HG03460 (cell line): ENCODE measurements around the gene SFSWAP.
A peak's percentile ranks its signal among the peaks of the same experiment; 100 is the strongest.
"Not testable (repeated sequence)": the region's sequence is repeated elsewhere in the genome, so short reads cannot be mapped to it uniquely, and the experiment has no call there.

ENCODE experiments used
- ATAC-seq: cut with Tn5 transposase; IDR thresholded peaks from one replicate; pipeline ENCODE4 v1.9.1; 2021; ENCODE audit not compliant: unreplicated experiment

Gene SFSWAP

GRCh38 chr12:131679186-131679585 is 31.7 kb upstream of the SFSWAP start:
- not testable (repeated sequence) for ATAC-seq

DNA sequence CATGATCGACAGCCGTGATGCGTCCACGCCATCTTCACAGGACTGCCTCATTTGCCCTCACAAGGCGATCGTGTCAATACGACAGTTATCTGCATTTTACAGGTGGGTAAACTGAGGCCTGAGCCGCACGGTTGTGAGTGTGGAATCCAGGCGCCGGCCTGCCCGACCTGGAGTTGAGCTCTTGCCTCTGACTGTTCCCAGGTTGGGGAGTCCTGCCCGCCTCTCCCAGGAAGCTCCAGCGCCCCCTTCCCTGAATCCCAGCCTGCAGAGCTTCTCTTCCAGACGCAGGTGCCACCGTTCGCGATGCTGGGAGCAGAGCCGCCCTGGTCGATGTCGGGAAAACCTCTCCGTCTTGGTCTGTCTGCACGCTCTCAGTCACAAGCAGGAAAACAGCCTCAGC is 31.1 kb upstream of the SFSWAP start:
- ATAC-seq: not testable (repeated sequence)

DNA sequence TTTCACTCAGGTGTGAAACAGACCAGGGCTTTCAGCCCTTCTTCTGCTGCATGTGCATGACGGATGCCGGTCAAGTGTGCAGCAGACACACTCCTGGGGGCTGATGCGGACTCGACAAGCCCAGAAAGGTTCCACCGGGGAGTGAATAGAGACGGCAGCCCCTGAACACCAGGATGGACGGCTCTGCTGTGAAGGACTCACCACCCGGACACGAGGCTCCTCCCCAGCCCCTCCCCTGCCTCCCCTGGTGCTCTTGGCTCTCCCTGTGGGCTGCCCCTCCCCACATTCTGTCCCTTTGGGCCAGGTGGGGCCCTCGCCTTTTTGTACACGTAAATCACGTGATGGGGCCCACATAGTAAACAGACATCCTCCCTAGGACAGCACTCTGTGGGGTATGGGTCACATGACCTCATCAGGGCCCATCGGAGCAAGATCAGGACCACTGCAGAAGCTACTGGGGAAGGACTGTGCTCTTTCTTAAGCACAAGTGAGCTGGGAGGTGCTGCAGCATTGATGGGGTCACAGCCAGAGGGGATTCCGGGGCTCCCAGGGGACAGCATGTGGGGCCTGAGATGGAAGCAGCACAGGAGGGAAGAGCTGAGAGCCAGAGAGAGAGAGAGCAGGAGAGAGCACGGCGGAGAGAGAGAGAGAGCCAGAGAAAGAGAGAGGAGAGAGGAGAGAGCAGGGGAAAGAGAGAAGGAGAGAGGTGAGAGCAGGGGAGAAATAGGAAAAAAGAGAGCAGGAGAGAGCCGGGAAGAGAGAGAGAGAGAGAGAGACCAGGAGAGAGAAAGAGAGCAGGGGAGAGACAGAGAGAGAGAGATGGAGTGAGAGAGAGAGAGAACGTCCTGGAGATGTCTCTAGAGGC is 30.3 kb upstream of the SFSWAP start:
- ATAC-seq: not testable (repeated sequence)

DNA sequence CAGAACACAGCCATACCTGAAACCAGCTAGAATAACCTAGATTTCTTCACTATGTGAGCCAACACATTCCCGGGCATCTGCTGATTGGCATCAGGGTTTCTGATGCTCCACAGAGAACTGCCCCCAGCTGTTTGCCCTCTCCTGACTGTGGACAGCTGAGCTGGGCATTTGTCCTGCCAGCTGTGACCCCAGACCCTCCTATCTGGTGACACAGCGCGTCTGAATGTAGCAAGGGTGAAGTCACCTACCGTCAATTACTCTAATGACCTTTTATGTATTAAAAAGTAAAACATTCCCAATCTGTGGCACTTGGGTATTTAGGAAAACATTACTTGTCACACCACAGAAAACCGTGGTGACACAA is 29.7 kb upstream of the SFSWAP start:
- ATAC-seq: no peak

DNA sequence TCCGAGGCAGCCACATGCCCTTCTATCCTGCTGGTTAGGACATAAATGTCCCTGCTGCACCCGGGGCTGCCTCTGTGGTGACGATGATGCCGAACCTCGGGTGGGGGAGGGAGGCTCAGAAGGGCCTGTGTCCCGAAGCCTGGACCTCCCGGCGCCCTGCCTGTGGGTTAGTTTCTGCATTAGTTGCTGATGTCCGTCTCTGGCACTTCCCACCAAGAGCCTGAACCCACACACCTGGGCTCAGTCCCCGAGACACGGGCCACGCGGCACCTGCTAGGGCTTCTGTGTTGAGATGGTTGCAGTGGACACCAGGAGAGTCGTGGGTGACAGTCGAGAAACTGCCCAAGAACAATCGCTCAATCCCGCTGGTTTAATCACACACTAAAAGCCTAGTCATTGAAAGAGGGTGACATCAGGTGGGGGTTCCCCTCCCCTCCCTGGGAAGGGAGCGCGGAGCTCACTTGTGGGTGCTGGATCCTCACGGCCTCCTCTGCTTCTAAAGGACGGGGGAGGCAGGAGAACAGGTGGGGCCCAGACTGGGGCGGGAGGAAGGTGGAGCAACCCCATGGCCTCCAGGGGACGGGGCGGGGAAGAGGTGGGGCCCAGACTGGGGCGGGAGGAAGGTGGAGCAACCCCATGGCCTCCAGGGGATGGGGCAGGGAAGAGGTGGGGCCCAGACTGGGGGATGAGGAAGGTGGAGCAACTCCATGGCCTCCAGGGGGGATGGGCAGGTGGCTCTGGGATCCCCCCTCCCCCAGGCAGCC is 29.0 kb upstream of the SFSWAP start:
- ATAC-seq: peak; percentile 99

DNA sequence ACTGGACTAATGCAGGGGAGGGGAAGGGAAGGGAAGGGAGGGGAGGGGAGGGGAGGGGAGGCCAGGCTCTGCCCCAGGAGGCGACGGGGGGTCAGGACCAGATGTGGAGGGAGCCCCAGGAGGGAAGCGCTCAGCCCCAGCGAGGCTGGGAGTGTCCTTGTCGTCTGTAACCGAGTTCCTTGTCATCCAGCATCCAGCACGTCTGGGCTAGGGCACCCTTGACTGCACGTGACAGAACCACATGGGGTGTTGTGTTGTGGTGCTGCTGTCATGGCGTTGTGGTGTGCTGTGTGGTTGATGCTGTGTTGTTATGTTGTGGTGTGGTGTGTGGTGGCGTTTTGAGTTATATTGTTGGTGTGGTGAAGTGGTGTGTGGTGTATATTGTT is 28.4 kb upstream of the SFSWAP start:
- ATAC-seq: no peak

GRCh38 chr12:131683266-131684014 is 27.4 kb upstream of the SFSWAP start:
- ATAC-seq: no peak

DNA sequence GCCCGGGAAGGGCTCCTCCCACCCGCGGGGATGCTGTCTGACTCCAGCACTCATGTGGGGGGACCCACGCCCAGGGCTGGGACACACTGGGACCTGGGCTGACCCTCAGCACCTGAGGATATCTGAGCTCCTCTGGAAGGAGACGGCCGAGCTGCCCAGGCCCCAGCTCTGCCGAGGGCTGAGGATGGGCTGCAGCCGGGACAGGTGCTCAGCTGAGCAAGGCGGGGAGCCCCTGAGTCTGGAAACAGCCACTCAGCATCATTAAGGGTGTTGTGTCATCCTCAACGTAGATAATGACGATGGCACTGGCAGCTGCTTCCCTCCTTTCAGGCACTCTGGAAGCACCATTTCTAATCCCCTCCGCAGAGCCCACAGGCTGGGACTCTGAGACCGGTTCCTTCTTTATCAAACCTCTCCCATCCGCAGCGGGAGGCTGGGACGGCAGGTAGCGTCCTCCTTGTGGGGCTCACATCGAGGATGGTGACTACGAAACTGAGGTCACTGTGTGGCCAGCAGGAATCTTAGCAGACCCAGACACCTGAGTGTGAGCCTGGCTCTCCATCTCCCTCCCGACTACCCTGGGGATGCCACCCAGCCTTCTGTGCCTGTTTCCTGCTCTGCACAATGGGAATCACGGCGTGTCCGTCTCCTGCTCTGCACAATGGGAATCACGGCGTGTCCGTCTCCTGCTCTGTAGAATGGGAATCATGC is 26.7 kb upstream of the SFSWAP start:
- ATAC-seq: no peak

DNA sequence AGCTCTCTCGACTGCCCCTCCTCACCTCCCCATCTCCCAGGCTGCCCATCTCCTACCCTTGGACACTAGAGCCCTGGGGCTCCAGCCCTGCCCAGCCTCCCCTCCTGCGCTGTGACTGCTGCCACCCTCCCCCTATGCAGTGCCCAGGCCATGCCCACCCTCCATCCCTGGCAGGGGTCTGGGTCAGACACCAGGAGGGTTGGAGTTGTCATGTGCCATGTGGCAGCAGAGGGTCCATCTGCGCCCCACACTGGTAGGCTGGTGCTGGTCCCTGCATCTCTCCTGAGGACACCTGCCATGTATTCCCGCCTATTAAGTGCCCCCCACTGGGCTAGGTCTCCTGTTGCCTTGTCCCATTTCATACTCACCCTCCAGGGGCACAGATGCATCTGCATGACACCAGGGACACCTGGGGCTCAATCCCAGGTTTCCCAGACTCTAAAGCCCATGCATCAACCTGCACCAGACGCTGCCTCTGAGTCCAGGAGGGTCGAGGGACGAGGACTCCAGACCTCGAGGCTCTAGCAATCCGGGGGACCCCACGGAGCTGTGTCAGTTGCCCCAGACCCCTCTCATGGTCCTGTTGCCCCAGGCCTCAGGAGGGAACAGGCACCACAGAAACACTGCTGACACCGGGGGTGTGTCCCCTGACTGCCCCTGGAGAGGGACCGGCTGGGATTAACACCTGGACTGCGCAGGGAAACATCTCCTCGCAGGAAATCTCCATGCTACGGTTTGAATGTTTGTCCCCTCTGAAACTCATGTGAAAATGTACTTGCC is 23.4 kb upstream of the SFSWAP start:
- ATAC-seq: no peak

GRCh38 chr12:131688131-131688844 is 22.6 kb upstream of the SFSWAP start:
- no peak for ATAC-seq

DNA sequence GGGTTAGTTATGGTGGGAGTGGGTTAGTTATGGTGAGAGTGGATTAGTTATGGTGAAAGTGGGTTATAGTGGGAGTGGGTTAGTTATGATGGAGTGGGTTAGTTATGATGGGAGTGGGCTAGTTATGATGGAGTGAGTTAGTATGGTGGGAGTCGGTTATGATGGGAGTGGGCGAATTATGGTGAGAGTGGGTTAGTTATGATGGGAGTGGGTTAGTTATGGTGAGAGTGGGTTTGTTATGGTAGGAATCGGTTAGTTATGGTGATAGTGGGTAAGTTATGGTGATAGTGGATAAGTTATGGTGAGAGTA is 22.1 kb upstream of the SFSWAP start:
- ATAC-seq: no peak

DNA sequence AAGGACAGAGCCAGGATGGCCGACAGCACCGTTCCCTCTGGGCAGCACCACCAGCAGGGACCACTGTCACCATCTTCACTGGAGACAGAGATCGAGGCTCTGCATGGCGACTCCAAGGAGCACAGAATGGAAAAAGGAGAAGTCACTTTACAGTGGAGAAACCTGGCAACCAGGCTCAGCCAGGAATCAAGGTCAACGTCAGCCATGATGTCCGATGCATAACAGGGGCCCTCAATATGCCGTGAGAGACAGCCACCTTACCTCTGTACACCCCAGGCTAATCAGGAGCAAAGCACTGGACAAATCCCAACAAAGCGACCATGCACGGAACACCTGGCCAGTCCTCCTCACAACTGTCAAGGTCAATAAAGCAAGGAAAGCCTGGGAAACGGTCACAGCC is 20.6 kb upstream of the SFSWAP start:
- no peak for ATAC-seq

DNA sequence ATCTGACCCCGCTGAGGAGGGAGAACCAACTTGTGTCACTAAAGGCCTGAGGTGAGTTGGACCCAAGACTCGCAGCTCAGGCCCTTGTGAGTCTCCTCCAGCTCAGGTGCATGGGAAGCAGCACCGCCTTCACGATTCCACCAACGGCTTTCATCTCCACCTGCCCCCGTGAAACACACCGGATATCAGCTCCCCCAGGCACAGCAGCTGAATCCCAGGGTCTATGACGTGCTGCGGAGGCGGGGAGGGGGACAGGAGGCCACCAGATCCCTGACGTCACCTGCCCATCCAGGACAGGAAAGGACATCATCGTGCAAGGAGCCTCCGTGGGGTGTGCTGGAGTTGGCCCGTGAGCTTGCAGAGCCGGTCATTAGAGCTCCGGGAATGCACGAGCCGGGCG is 18.5 kb upstream of the SFSWAP start:
- ATAC-seq: no peak

DNA sequence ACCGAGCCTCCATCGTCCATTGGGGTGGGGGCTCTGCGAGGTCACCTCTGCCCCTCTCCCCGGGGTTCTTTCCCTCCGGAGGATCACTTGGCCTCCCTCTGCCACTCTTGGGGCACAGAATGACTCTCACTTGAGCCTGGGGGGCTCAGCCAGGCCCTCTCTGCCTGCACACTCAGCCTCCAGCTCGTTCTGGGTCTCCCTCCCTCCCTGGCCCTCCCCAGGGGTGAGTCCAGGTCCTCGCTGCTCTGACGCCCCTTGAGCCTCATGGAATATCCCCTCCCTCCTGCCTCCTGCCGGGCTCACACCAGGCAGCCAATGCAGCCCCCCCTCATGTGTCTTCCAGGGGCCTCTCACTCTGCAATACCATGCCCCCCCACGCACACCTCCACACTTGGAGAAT is 17.7 kb upstream of the SFSWAP start:
- ATAC-seq: no peak

DNA sequence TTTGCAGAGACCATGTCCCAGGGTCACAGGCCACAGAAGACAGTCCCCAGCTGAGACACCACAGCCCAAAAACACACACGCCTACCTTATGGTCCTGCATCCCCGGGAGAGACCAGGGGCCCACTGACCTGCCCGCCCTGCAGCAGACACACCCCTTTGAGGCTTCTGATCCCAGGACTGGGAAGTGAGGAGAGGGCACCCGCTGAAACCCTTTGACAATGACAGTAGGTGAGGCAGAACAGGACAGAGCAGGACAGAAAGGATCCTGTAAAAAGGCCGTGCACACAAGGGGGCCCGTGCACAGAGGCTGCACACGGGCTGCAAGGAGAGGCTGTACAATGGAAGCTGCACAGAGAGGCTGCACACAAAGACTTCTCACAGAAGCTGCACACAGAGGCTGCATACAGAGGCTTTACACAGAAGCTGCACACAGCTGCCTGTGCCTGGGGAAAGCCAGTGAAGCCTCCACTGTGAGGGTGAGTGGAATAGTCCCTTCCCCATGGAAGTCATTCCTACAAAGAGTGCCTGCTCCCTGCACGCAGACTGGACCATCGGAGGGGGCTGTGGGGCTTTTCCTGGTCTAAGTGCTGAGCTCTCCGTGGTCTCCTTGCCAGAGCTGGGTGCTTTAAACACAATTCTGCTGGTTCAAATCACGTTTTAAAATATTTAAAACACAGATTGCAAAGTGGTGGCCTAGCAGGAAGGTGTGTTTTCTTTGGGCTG is 16.6 kb upstream of the SFSWAP start:
- ATAC-seq: no peak

- no peak for ATAC-seq
These were observed 14.9 kb upstream of the SFSWAP start for GRCh38 chr12:131695968-131696367.

DNA sequence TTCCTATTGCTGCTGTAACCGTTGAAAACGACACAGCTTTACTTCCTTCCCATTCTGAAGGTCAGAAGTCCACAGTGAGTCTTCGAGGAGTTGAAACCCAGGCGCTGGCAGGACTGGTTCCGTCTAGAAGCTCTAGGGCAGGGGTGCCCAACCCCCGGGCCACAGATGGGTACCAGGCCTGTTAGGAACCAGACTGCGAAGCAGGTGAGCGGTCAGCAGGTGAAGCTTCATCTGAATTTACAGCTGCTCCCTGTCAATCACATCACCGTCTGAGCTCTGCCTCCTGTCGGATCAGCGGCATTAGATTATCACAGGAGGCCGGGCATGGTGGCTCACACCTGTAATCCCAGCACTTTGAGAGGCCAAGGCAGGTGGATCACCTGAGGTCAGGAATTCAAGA is 12.6 kb upstream of the SFSWAP start:
- no peak for ATAC-seq

GRCh38 chr12:131699434-131699833 is 11.5 kb upstream of the SFSWAP start:
- no peak for ATAC-seq

- no peak for ATAC-seq
These were observed 10.6 kb upstream of the SFSWAP start for GRCh38 chr12:131700271-131700670.
